IMR-90 (cell line): ENCODE measurements around the gene TMEM181. TPM values are rescaled to one million over a fixed set of nuclear protein-coding genes. Genes with fewer than 3 reads are reported as not detected.

ENCODE experiments used
- ATAC-seq: fragments of 200-7000 bp; cut with Tn5 transposase; 2 replicates; pipeline ENCODE4 v1.9.1; 2020; ENCODE audit warnings: low read depth, mild to moderate bottlenecking, moderate library complexity
- BruUV-seq: library from RNA; stranded (reverse); fragments of 400-500 nt; replicated peaks from 2 replicates; lab custom pipeline; 2021; lab: Mats Ljungman, UMichigan
- CTCF ChIA-PET: fragments of 300-600 bp; formaldehyde crosslinking; extraction: SDS; loops from one replicate; lab custom pipeline; 2021; ENCODE audit warnings: antibody characterized with exemption; lab: Yijun Ruan, JAX
- POLR2A ChIA-PET: fragments of 300-600 bp; sonication (Branson Sonifier 250); formaldehyde crosslinking; loops from one replicate; lab custom pipeline; 2022; ENCODE audit warnings: antibody characterized with exemption; ENCODE audit not compliant: unreplicated experiment; lab: Charles Lee
- DNase-seq: peaks from one replicate; pipeline ENCODE4 v3.0.0; 2013
- H2AFZ ChIP-seq: replicated peaks from 2 replicates; pipeline ENCODE3; 2013; ENCODE audit warnings: low read length, mild to moderate bottlenecking; ENCODE audit not compliant: poor library complexity
- H2AK5ac ChIP-seq: 2 replicates; pipeline ENCODE4 v1.6.1; 2013; ENCODE audit warnings: low read depth, low read length, inconsistent platforms
- H2AK9ac ChIP-seq: replicated peaks from 2 replicates; pipeline ENCODE3; 2013; ENCODE audit warnings: mild to moderate bottlenecking, low read depth, low read length, moderate library complexity; ENCODE audit not compliant: poor library complexity
- H2BK120ac ChIP-seq: 2 replicates; pipeline ENCODE4 v1.6.1; 2013; ENCODE audit warnings: low read depth, low read length, inconsistent platforms
- H2BK15ac ChIP-seq: 3 replicates; pipeline ENCODE4 v1.6.1; 2013; ENCODE audit warnings: low read depth, low read length, inconsistent platforms
- H2BK20ac ChIP-seq: 2 replicates; pipeline ENCODE4 v1.6.1; 2013; ENCODE audit warnings: low read depth, mild to moderate bottlenecking, inconsistent platforms, low read length, moderate library complexity
- H2BK5ac ChIP-seq: 2 replicates; pipeline ENCODE4 v1.6.1; 2013; ENCODE audit warnings: mild to moderate bottlenecking, low read depth, low read length, inconsistent platforms; ENCODE audit not compliant: poor library complexity, severe bottlenecking
- H3K14ac ChIP-seq: replicated peaks from 2 replicates; pipeline ENCODE4 v1.6.1; 2013; ENCODE audit warnings: low read depth, low read length, inconsistent platforms
- H3K18ac ChIP-seq: 2 replicates; pipeline ENCODE4 v1.6.1; 2013; ENCODE audit warnings: low read depth, low read length, control low read depth
- H3K23ac ChIP-seq: 2 replicates; pipeline ENCODE4 v1.6.1; 2013; ENCODE audit warnings: low read depth, low read length, inconsistent platforms
- H3K27ac ChIP-seq: 2 replicates; pipeline ENCODE4 v1.5.1; 2013; ENCODE audit warnings: mild to moderate bottlenecking, control low read depth, low read length; ENCODE audit not compliant: insufficient read depth
- H3K27me3 ChIP-seq: 2 replicates; pipeline ENCODE4 v1.6.1; 2013; ENCODE audit warnings: low read length; ENCODE audit not compliant: control insufficient read depth, insufficient read depth
- H3K36me3 ChIP-seq: 2 replicates; pipeline ENCODE4 v1.6.1; 2013; ENCODE audit warnings: low read length, mixed read lengths; ENCODE audit not compliant: control insufficient read depth, insufficient read depth
- H3K4ac ChIP-seq: 2 replicates; pipeline ENCODE4 v1.6.1; 2013; ENCODE audit warnings: low read depth, low read length, inconsistent platforms
- H3K4me1 ChIP-seq: 2 replicates; pipeline ENCODE4 v1.6.1; 2013; ENCODE audit warnings: low read length, mixed read lengths; ENCODE audit not compliant: control insufficient read depth, insufficient read depth
- H3K4me2 ChIP-seq: 2 replicates; pipeline ENCODE4 v1.6.1; 2013; ENCODE audit warnings: low read depth, mild to moderate bottlenecking, control low read depth, low read length, moderate library complexity
- H3K4me3 ChIP-seq: 2 replicates; pipeline ENCODE4 v1.5.1; 2013; ENCODE audit warnings: low read depth, mild to moderate bottlenecking, control low read depth, low read length, moderate library complexity; ENCODE audit not compliant: insufficient read depth
- H3K56ac ChIP-seq: 2 replicates; pipeline ENCODE4 v1.6.1; 2013; ENCODE audit warnings: low read length, inconsistent platforms; ENCODE audit not compliant: insufficient read depth; ENCODE audit errors: extremely low read depth
- H3K79me1 ChIP-seq, 2 experiments: 2 replicates each; pipeline ENCODE4 v1.6.1; 2013; ENCODE audit warnings: low read length in 2 of 2, inconsistent platforms in 1 of 2, low read depth in 1 of 2
- H3K9ac ChIP-seq: 2 replicates; pipeline ENCODE4 v1.6.1; 2013; ENCODE audit warnings: low read depth, low read length, control low read depth
- H3K9me1 ChIP-seq: 2 replicates; pipeline ENCODE4 v1.6.1; 2013; ENCODE audit warnings: low read length, inconsistent platforms; ENCODE audit not compliant: insufficient read depth
- H3K9me3 ChIP-seq: 2 replicates; pipeline ENCODE4 v1.6.1; 2013; ENCODE audit warnings: low read length; ENCODE audit not compliant: control insufficient read depth, insufficient read depth
- H4K20me1 ChIP-seq: 2 replicates; pipeline ENCODE4 v1.6.1; 2013; ENCODE audit warnings: low read length, inconsistent platforms; ENCODE audit not compliant: insufficient read depth
- H4K5ac ChIP-seq: 2 replicates; pipeline ENCODE4 v1.6.1; 2013; ENCODE audit warnings: mild to moderate bottlenecking, low read depth, low read length, control low read depth
- H4K8ac ChIP-seq, 2 experiments: 2 replicates each; pipeline ENCODE4 v1.6.1; 2013; ENCODE audit warnings: low read depth in 2 of 2, low read length in 2 of 2, control low read depth in 1 of 2, inconsistent platforms in 1 of 2
- H4K91ac ChIP-seq: 2 replicates; pipeline ENCODE4 v1.6.1; 2013; ENCODE audit warnings: low read depth, low read length, inconsistent platforms; ENCODE audit not compliant: insufficient read depth
- BHLHE40 ChIP-seq: fragments of 150-350 bp; IDR thresholded peaks from 2 replicates; pipeline ENCODE4 v1.6.1; 2016; ENCODE audit warnings: mild to moderate bottlenecking, low read depth, low read length
- CEBPB ChIP-seq: IDR thresholded peaks from 2 replicates; pipeline ENCODE4 v1.6.1; 2012; ENCODE audit warnings: low read depth, low read length, improper control_type of control experiment
- CHD1 ChIP-seq: IDR thresholded peaks from 2 replicates; pipeline ENCODE4 v1.6.1; 2012; ENCODE audit warnings: low read depth, low read length, improper control_type of control experiment
- FOS ChIP-seq: fragments of 150-350 bp; IDR thresholded peaks from 2 replicates; pipeline ENCODE4 v1.6.1; 2016; ENCODE audit warnings: low read depth, low read length
- MAFK ChIP-seq: IDR thresholded peaks from 2 replicates; pipeline ENCODE4 v1.6.1; 2012; ENCODE audit warnings: low read depth, low read length, improper control_type of control experiment
- MAZ ChIP-seq: IDR thresholded peaks from 2 replicates; pipeline ENCODE4 v1.6.1; 2012; ENCODE audit warnings: low read depth, mild to moderate bottlenecking, low read length, improper control_type of control experiment, moderate library complexity, borderline replicate concordance
- POLR2A ChIP-seq: IDR thresholded peaks from 2 replicates; pipeline ENCODE4 v1.6.1; 2012; ENCODE audit warnings: mild to moderate bottlenecking, low read depth, low read length
- RAD21 ChIP-seq: IDR thresholded peaks from 2 replicates; pipeline ENCODE4 v1.6.1; 2012; ENCODE audit warnings: low read length, improper control_type of control experiment
- RCOR1 ChIP-seq: IDR thresholded peaks from 2 replicates; pipeline ENCODE4 v1.6.1; 2012; ENCODE audit warnings: mild to moderate bottlenecking, low read length, improper control_type of control experiment; ENCODE audit not compliant: insufficient replicate concordance
- RFX5 ChIP-seq: IDR thresholded peaks from 2 replicates; pipeline ENCODE4 v1.8.0; 2012; ENCODE audit warnings: low read depth, mild to moderate bottlenecking, low read length, moderate library complexity
- WGBS, 2 experiments: methylation state at CpG; one replicate each; pipeline versions ENCODE4 v1.1.5 to v1.1.7; 2013; ENCODE audit warnings: missing lambda C conversion rate in 2 of 2; ENCODE audit not compliant: insufficient read length in 1 of 2; ENCODE audit errors: extremely low coverage in 2 of 2; 5-methylcytosine and 5-hydroxymethylcytosine counted together
- dilution Hi-C: fragments of 300-500 bp; cut with HindIII; formaldehyde crosslinking; loops from one replicate; pipeline ENCODE4 v1.14.3; 2018; ENCODE audit warnings: low sequenced_read_pairs; ENCODE audit not compliant: unreplicated experiment
- in situ Hi-C: fragments of 300-500 bp; cut with MboI; formaldehyde crosslinking; loops from 3 replicates; pipeline ENCODE4 v1.14.3; 2019; ENCODE audit warnings: low sequenced_read_pairs, inconsistent platforms, mixed read lengths
- intact Hi-C: fragments of 100-400 bp; cut with micrococcal nuclease; formaldehyde crosslinking; loops from 2 replicates; pipeline ENCODE4 v1.10.0; 2022
- polyA plus RNA-seq, 3 experiments: library from polyadenylated mRNA; depleted of rRNA; stranded (reverse); fragments of >200 nt; gene quantifications; 2 replicates each; pipeline ENCODE4 v1.2.3, GENCODE V29; 2012; ENCODE audit warnings: low replicate concordance in 1 of 3
- total RNA-seq: library from RNA; depleted of rRNA; stranded (reverse); fragments of >200 nt; gene quantifications from 2 replicates; pipeline ENCODE4 v1.2.3, GENCODE V29; 2012
- TF ChIP-seq, protein P1 (sequence below): conservative IDR thresholded peaks from 2 replicates; pipeline ENCODE4 v1.5.1; 2012; ENCODE audit warnings: mild to moderate bottlenecking, low read depth, low read length, improper control_type of control experiment
- TF ChIP-seq, protein P2 (sequence below): fragments of 150-350 bp; IDR thresholded peaks from 2 replicates; pipeline ENCODE4 v1.6.1; 2016; ENCODE audit warnings: low read depth, mild to moderate bottlenecking, low read length, moderate library complexity, borderline replicate concordance

TMEM181 gene
- total and polyA plus RNA-seq, 2 of the 4 experiments (the other 2 are of a cell fraction): 22.8 to 27.8 TPM

DNA sequence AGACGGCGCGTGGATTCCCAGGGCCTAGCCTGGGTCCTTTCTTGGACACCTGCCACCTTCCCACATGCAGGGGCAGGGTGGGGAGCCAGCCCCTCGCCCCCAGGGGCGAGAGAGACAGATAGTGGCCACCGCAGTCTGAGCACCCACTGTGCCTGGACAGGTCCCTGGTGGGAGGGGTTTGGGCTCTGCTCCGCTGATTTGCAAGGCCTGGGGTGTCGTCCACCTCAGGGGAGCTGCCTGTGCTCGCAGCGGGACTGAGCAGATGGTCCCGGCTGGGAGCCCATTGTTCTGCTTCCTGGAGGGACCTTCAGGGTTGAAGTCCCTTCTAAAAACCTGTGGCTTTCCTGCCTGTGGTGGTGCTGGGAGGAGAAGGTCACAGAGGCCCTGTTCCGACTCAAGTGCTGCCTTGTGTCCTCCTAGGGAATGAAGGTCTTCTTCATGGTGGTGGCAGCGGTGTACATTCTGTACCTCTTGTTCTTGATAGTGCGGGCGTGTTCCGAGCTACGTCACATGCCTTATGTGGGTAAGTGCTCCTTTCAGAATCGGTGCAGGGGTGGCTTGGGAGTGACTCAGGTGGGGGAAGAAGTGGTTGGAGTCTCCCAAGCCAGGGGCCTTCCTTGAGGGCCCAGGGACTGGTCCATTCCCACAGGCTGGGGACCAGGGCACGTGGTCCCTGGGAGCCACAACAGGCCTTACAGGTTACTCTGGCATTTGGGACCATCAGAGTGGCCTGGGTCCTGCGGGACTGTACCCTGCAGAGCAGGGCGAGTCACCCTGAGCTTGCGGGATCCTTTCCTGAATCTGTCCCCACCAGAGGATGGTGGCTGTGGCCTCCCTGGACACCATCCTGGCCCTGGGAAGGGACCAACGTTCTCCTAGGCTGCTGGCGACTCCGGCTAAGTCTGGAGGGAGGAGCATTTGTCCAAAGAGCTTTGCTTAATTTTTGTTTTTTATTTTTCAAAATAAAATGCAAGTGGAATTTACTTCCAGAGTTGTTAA is 65.1 kb downstream of the TMEM181 start (continued):
- no peak for TF ChIP-seq BHLHE40

DNA sequence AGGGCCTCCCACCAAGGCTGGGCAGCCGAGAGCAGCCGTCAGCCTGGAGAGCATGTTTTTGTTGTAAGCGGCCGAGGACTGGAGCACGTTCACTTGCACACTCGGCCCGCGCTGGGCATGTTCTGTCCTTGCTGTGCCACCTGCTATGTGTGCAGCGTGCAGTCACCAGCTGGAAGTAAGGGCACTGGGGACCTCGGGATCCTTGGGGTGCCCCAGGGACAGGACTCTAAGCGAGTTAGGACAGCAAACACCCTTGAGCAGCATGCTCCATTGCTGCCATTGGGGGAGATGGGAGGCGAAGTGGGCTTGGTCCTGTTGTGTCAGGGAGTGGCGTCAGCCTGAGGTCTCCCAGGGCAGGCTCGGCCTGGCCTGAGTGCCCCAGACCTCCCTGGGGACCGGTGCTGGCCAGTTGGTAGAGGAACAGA is 66.0 kb downstream of the TMEM181 start:
- Histone ChIP-seq H4K20me1 (no peaks in the 10 kb centered on the region), H2AK9ac (no peak overlapping the region), H3K9me1 (peaks cover 10% of the 10 kb centered on the region), H3K27ac (no peak overlapping the region), H2AK5ac (no peak overlapping the region), H3K23ac (no peak overlapping the region), H2BK15ac (no peak overlapping the region), H3K79me1 (peaks cover 11 to 50% of the 10 kb centered on the region in 2 experiments), H2AFZ (no peak overlapping the region), H3K27me3 (no peaks in the 10 kb centered on the region), H2BK5ac (no peak overlapping the region), H4K91ac (no peak overlapping the region), H3K4ac (no peak overlapping the region), H3K9ac (no peak overlapping the region), H3K18ac (no peak overlapping the region), H4K5ac (no peak overlapping the region), H2BK120ac (no peak overlapping the region), H3K14ac (no peak overlapping the region), H3K9me3 (no peaks in the 10 kb centered on the region), H3K4me1 (peaks cover 3% of the 10 kb centered on the region), H3K4me3 (no peak overlapping the region), H3K4me2 (no peak overlapping the region), H2BK20ac (no peak overlapping the region), H3K36me3 (peaks cover 44% of the 10 kb centered on the region), H3K56ac (no peak overlapping the region), H4K8ac (no peak overlapping the region)
- intact Hi-C loops: no loop called here
- dilution Hi-C loops: no loop called here
- no peak for DNase-seq
- no TSS peak for BruUV-seq
- in situ Hi-C loops: loop anchor here (25.0 kb wide), 1 partner anchor 1086 kb away; no protein-coding TSS in a partner anchor
- CTCF ChIA-PET: no interaction called here
- ATAC-seq: no peak
- POLR2A ChIA-PET: no interaction called here
- 98% methylated on average over 8 of the region's 15 CpGs; no CpG with 5 or more reads in 1 of the 2 experiments for WGBS, 2 experiments
- no peak for TF ChIP-seq MAFK
- TF ChIP-seq, protein P1, sequence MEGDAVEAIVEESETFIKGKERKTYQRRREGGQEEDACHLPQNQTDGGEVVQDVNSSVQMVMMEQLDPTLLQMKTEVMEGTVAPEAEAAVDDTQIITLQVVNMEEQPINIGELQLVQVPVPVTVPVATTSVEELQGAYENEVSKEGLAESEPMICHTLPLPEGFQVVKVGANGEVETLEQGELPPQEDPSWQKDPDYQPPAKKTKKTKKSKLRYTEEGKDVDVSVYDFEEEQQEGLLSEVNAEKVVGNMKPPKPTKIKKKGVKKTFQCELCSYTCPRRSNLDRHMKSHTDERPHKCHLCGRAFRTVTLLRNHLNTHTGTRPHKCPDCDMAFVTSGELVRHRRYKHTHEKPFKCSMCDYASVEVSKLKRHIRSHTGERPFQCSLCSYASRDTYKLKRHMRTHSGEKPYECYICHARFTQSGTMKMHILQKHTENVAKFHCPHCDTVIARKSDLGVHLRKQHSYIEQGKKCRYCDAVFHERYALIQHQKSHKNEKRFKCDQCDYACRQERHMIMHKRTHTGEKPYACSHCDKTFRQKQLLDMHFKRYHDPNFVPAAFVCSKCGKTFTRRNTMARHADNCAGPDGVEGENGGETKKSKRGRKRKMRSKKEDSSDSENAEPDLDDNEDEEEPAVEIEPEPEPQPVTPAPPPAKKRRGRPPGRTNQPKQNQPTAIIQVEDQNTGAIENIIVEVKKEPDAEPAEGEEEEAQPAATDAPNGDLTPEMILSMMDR: no peak
- TF ChIP-seq POLR2A: no peak
- TF ChIP-seq MAZ: no peak
- TF ChIP-seq FOS: no peak
- TF ChIP-seq, protein P2, sequence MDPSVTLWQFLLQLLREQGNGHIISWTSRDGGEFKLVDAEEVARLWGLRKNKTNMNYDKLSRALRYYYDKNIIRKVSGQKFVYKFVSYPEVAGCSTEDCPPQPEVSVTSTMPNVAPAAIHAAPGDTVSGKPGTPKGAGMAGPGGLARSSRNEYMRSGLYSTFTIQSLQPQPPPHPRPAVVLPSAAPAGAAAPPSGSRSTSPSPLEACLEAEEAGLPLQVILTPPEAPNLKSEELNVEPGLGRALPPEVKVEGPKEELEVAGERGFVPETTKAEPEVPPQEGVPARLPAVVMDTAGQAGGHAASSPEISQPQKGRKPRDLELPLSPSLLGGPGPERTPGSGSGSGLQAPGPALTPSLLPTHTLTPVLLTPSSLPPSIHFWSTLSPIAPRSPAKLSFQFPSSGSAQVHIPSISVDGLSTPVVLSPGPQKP: no peak
- no peak for TF ChIP-seq CHD1
- no peak for TF ChIP-seq RAD21
- TF ChIP-seq CEBPB: no peak
- no peak for TF ChIP-seq BHLHE40
- TF ChIP-seq RCOR1: no peak
- TF ChIP-seq RFX5: no peak
